Osteoblast (primary cell): ENCODE results near the gene LAMB2. TPM values are rescaled to one million over a fixed set of nuclear protein-coding genes. Genes with fewer than 3 reads are reported as not detected.
A peak's percentile ranks its signal among the peaks of the same experiment; 100 is the strongest.

Experiments
- DNase-seq: peaks from one replicate; pipeline ENCODE4 v3.0.0; 2011; ENCODE audit warnings: low spot score, mixed read lengths; ENCODE audit not compliant: insufficient read length; ENCODE audit errors: missing footprints
- H2AFZ ChIP-seq: 2 replicates; pipeline ENCODE4 v1.6.0; 2011; ENCODE audit warnings: mild to moderate bottlenecking, low read length
- H3K27ac ChIP-seq: 2 replicates; pipeline ENCODE4 v1.5.1; 2011; ENCODE audit warnings: mild to moderate bottlenecking, low read depth, low read length, moderate library complexity
- H3K27me3 ChIP-seq: 2 replicates; pipeline ENCODE4 v1.6.0; 2012; ENCODE audit warnings: mild to moderate bottlenecking, control low read depth, inconsistent platforms, low read length, moderate library complexity; ENCODE audit not compliant: insufficient read depth
- H3K36me3 ChIP-seq: 2 replicates; pipeline ENCODE4 v1.5.1; 2011; ENCODE audit warnings: mild to moderate bottlenecking, low read length, control low read depth, moderate library complexity; ENCODE audit not compliant: insufficient read depth
- H3K4me1 ChIP-seq: 2 replicates; pipeline ENCODE4 v1.5.1; 2011; ENCODE audit warnings: mild to moderate bottlenecking, low read length, control low read depth, moderate library complexity; ENCODE audit not compliant: insufficient read depth
- H3K4me2 ChIP-seq: 2 replicates; pipeline ENCODE4 v1.6.0; 2011; ENCODE audit warnings: mild to moderate bottlenecking, low read length; ENCODE audit not compliant: insufficient read depth
- H3K4me3 ChIP-seq: fragments of 200-600 bp; sonication (generic); 3 replicates; pipeline ENCODE4 v1.5.1; 2012; ENCODE audit warnings: mild to moderate bottlenecking, low read length, inconsistent platforms; ENCODE audit not compliant: insufficient read depth
- H3K79me2 ChIP-seq: 2 replicates; pipeline ENCODE4 v1.6.0; 2012; ENCODE audit warnings: mild to moderate bottlenecking, low read length, control low read depth, inconsistent platforms; ENCODE audit not compliant: insufficient read depth
- H3K9me3 ChIP-seq: 2 replicates; pipeline ENCODE4 v1.5.1; 2011; ENCODE audit warnings: low read depth, low read length, control low read depth
- H4K20me1 ChIP-seq: 2 replicates; pipeline ENCODE4 v1.6.0; 2012; ENCODE audit warnings: mild to moderate bottlenecking, low read length, control low read depth; ENCODE audit not compliant: insufficient read depth
- CTCF ChIP-seq: IDR thresholded peaks from 2 replicates; pipeline ENCODE4 v1.5.1; 2011; ENCODE audit warnings: mild to moderate bottlenecking, low read depth, low read length, moderate library complexity; ENCODE audit errors: extremely low read depth
- total RNA-seq: library from RNA; depleted of rRNA; stranded (reverse); fragments of >200 nt; gene quantifications from 2 replicates; pipeline ENCODE4 v1.2.3, GENCODE V29; 2012

Gene LAMB2
- total RNA-seq, 1 donor = 450 TPM

- no peak overlapping the region for H3K27ac ChIP-seq
- TF ChIP-seq CTCF = no peak
Measured at GRCh38 chr3:49134471-49135265, 1.8 kb upstream of the LAMB2 start.

GRCh38 chr3:49133226-49133951, 539 bp upstream of the LAMB2 start:
- H3K36me3 ChIP-seq = peaks cover 36% of the 10 kb centered on the region
- H4K20me1 ChIP-seq = peaks cover 26% of the 10 kb centered on the region
- H2AFZ ChIP-seq = peak overlapping the region; percentile 99
- no peak for TF ChIP-seq CTCF
- peaks cover 44% of the 10 kb centered on the region for H3K79me2 ChIP-seq
- H3K4me3 ChIP-seq = peak overlapping the region; percentile 99
- DNase-seq = peak; percentile 98
- H3K4me1 ChIP-seq = peaks cover 16% of the 10 kb centered on the region
- peaks cover 4% of the 10 kb centered on the region for H3K27me3 ChIP-seq
- no peaks in the 10 kb centered on the region for H3K9me3 ChIP-seq
- peak overlapping the region; percentile 99 for H3K4me2 ChIP-seq
- peak overlapping the region; percentile 88 for H3K27ac ChIP-seq

More at GRCh38 chr3:49134471-49135265, 1.8 kb upstream of the LAMB2 start:
- no peak overlapping the region for H3K4me3 ChIP-seq
- H3K4me1 ChIP-seq = peaks cover 16% of the 10 kb centered on the region
- no peaks in the 10 kb centered on the region for H3K9me3 ChIP-seq
- peaks cover 23% of the 10 kb centered on the region for H3K36me3 ChIP-seq
- peak; percentile 85 for DNase-seq
- H4K20me1 ChIP-seq = peaks cover 21% of the 10 kb centered on the region
- H2AFZ ChIP-seq = no peak overlapping the region
- peaks cover 32% of the 10 kb centered on the region for H3K79me2 ChIP-seq
- peaks cover 4% of the 10 kb centered on the region for H3K27me3 ChIP-seq
- H3K4me2 ChIP-seq = peak overlapping the region; percentile 99

- peak overlapping the region; percentile 99 for H2AFZ ChIP-seq
- no peak for TF ChIP-seq CTCF
Measured at GRCh38 chr3:49132073-49132436, 795 bp downstream of the LAMB2 start.

GRCh38 chr3:49131576-49131975, 1.3 kb downstream of the LAMB2 start:
- H3K4me3 ChIP-seq = peak overlapping the region; percentile 99
- H3K36me3 ChIP-seq = peaks cover 49% of the 10 kb centered on the region
- peak overlapping the region; percentile 88 for H3K27ac ChIP-seq
- H3K4me2 ChIP-seq = peak overlapping the region; percentile 99
- peak; percentile 58 for DNase-seq
- peaks cover 26% of the 10 kb centered on the region for H4K20me1 ChIP-seq
- no peak for TF ChIP-seq CTCF
- no peaks in the 10 kb centered on the region for H3K27me3 ChIP-seq
- peaks cover 44% of the 10 kb centered on the region for H3K79me2 ChIP-seq
- no peaks in the 10 kb centered on the region for H3K9me3 ChIP-seq
- no peak overlapping the region for H2AFZ ChIP-seq
- H3K4me1 ChIP-seq = peaks cover 16% of the 10 kb centered on the region

More at GRCh38 chr3:49132073-49132436, 795 bp downstream of the LAMB2 start:
- DNase-seq = no peak
- Histone ChIP-seq H3K36me3 (peaks cover 45% of the 10 kb centered on the region), H3K4me2 (peak overlapping the region; percentile 99), H4K20me1 (peaks cover 26% of the 10 kb centered on the region), H3K4me3 (peak overlapping the region; percentile 99), H3K4me1 (peaks cover 16% of the 10 kb centered on the region), H3K9me3 (no peaks in the 10 kb centered on the region), H3K27ac (peak overlapping the region; percentile 88), H3K79me2 (peaks cover 44% of the 10 kb centered on the region), H3K27me3 (no peaks in the 10 kb centered on the region)
